K562 (cell line): ENCODE results near the gene KIF23. TPM values are rescaled to one million over a fixed set of nuclear protein-coding genes. Genes with fewer than 3 reads are reported as not detected.

Experiments
- CBFB ChIP-seq: sonication (generic); formaldehyde crosslinking; IDR thresholded peaks from 2 replicates; pipeline ENCODE4 v1.4.0; 2020; ENCODE audit warnings: mild to moderate bottlenecking, missing genetic modification reagents
- ELF2 ChIP-seq: fragments of 250-450 bp; sonication (Bioruptor Pico); IDR thresholded peaks from 2 replicates; pipeline ENCODE4 v1.5.0; 2021; ENCODE audit warnings: mild to moderate bottlenecking
- EWSR1 ChIP-seq: fragments of 450-650 bp; IDR thresholded peaks from 2 replicates; pipeline ENCODE4 v1.6.1; 2018; ENCODE audit warnings: borderline replicate concordance, mild to moderate bottlenecking, low read depth, moderate library complexity; ENCODE audit not compliant: partially characterized antibody
- GABPB1 ChIP-seq: sonication (generic); formaldehyde crosslinking; IDR thresholded peaks from 2 replicates; pipeline ENCODE4 v1.8.0; 2022; ENCODE audit warnings: mild to moderate bottlenecking, missing genetic modification reagents
- HMGN3 ChIP-seq: IDR thresholded peaks from 2 replicates; pipeline ENCODE4 v1.6.1; 2011; ENCODE audit warnings: borderline replicate concordance, low read depth, mild to moderate bottlenecking, mixed read lengths, low read length; ENCODE audit not compliant: insufficient read length; ENCODE audit errors: extremely low read depth
- KLF16 ChIP-seq: IDR thresholded peaks from 2 replicates; pipeline ENCODE4 v1.6.1; 2016; ENCODE audit warnings: antibody characterized with exemption
- LCOR ChIP-seq: sonication (generic); formaldehyde crosslinking; IDR thresholded peaks from 2 replicates; pipeline ENCODE4 v1.8.0; 2022; ENCODE audit warnings: mild to moderate bottlenecking, missing genetic modification reagents
- MCM2 ChIP-seq: fragments of 450-650 bp; IDR thresholded peaks from 2 replicates; pipeline ENCODE4 v1.6.1; 2017; ENCODE audit warnings: low read depth, mild to moderate bottlenecking
- MTA3 ChIP-seq: fragments of 450-650 bp; formaldehyde crosslinking; IDR thresholded peaks from 2 replicates; pipeline ENCODE4 v1.6.1; 2017; ENCODE audit warnings: mild to moderate bottlenecking, borderline replicate concordance
- NCOR1 ChIP-seq: fragments of 450-650 bp; IDR thresholded peaks from 2 replicates; pipeline ENCODE4 v1.6.1; 2016; ENCODE audit warnings: mild to moderate bottlenecking, moderate library complexity
- RBM39 ChIP-seq: fragments of 200-400 bp; formaldehyde crosslinking; optimal IDR thresholded peaks from 2 replicates; pipeline ENCODE3; 2018; ENCODE audit warnings: low read depth, low read length
- SIN3A ChIP-seq, 2 experiments: fragments of 150-350 bp in 1 of 2; IDR thresholded peaks; 2 replicates each; pipeline ENCODE4 v1.6.1; 2011 to 2016; ENCODE audit warnings: borderline replicate concordance in 2 of 2, low read depth in 2 of 2, low read length in 2 of 2, mild to moderate bottlenecking in 2 of 2, moderate library complexity in 2 of 2; ENCODE audit not compliant: control insufficient read depth in 1 of 2
- SMARCC2 ChIP-seq: fragments of 450-650 bp; IDR thresholded peaks from 2 replicates; pipeline ENCODE4 v1.6.1; 2017; ENCODE audit warnings: antibody characterized with exemption, moderate library complexity, mild to moderate bottlenecking, low read depth
- SRSF3 ChIP-seq: fragments of 200-400 bp; formaldehyde crosslinking; IDR thresholded peaks from 2 replicates; pipeline ENCODE4 v1.6.1; 2016; ENCODE audit warnings: mild to moderate bottlenecking, low read length, moderate library complexity; ENCODE audit not compliant: insufficient read depth
- TAF9B ChIP-seq: fragments of 450-650 bp; IDR thresholded peaks from 2 replicates; pipeline ENCODE4 v1.6.1; 2018; ENCODE audit warnings: mild to moderate bottlenecking; ENCODE audit not compliant: partially characterized antibody
- ZBTB8A ChIP-seq: fragments of 450-650 bp; IDR thresholded peaks from 2 replicates; pipeline ENCODE4 v1.6.1; 2018; ENCODE audit warnings: mild to moderate bottlenecking, moderate library complexity; ENCODE audit not compliant: partially characterized antibody
- ZNF184 ChIP-seq: sonication (generic); formaldehyde crosslinking; IDR thresholded peaks from 2 replicates; pipeline ENCODE4 v1.5.0; 2020; ENCODE audit warnings: missing genetic modification reagents
- ZNF197 ChIP-seq: fragments of 200-800 bp; sonication (Bioruptor generic); IDR thresholded peaks from 2 replicates; pipeline ENCODE4 v1.6.1; 2016; ENCODE audit warnings: low read depth, missing genetic modification characterization, missing compliant biosample characterization
- ZNF217 ChIP-seq: sonication (generic); formaldehyde crosslinking; IDR thresholded peaks from 2 replicates; pipeline ENCODE4 v1.8.0; 2022; ENCODE audit warnings: mild to moderate bottlenecking, missing genetic modification reagents
- ZNF282 ChIP-seq: sonication (generic); formaldehyde crosslinking; IDR thresholded peaks from 2 replicates; pipeline ENCODE4 v1.8.1; 2023; ENCODE audit warnings: missing genetic modification reagents
- ZNF561 ChIP-seq: fragments of 450-650 bp; formaldehyde crosslinking; conservative IDR thresholded peaks from 2 replicates; pipeline ENCODE4 v1.4.0; 2020; ENCODE audit warnings: mild to moderate bottlenecking, moderate library complexity
- ZNF696 ChIP-seq: fragments of 250-450 bp; sonication (Bioruptor Pico); conservative IDR thresholded peaks from 2 replicates; pipeline ENCODE4 v1.4.0; 2020; ENCODE audit warnings: mild to moderate bottlenecking, moderate library complexity
- polyA plus RNA-seq, 8 experiments: library from polyadenylated mRNA; depleted of rRNA in 4 of 8; stranded (reverse) in 5 of 8; unstranded in 3 of 8; fragments of >200 nt; fragmentation: Nextera tagmentation in 2 of 8; fragmentation: Illumina TruSeq in 1 of 8; extraction: Ambion mirVana in 2 of 8; extraction: Trizol in 1 of 8; gene quantifications; 2 replicates each; pipeline versions ENCODE4 v1.2.1 to v1.2.3, GENCODE V29; 2011 to 2014; ENCODE audit warnings: inconsistent platforms in 1 of 8, missing spikeins in 1 of 8
- total RNA-seq, 7 experiments: library from RNA; depleted of rRNA in 6 of 7; stranded (reverse); fragments of >200 nt in 6 of 7; fragmentation: Illumina TruSeq in 2 of 7; extraction: Trizol in 2 of 7; gene quantifications; 2 replicates each; pipeline versions ENCODE4 v1.2.1 to v1.2.3, GENCODE V29; 2011 to 2021; ENCODE audit warnings: low replicate concordance in 1 of 7
- TF ChIP-seq, protein P1 (sequence below): sonication (generic); formaldehyde crosslinking; IDR thresholded peaks from 2 replicates; pipeline ENCODE4 v1.9.0; 2022; ENCODE audit warnings: mild to moderate bottlenecking, missing genetic modification reagents
- TF ChIP-seq, protein P2 (sequence below): fragments of 450-650 bp; formaldehyde crosslinking; IDR thresholded peaks from 2 replicates; pipeline ENCODE4 v1.4.0; 2022; ENCODE audit warnings: missing genetic modification characterization
- TF ChIP-seq, protein P3 (sequence below): fragments of 250-450 bp; sonication (Bioruptor Pico); IDR thresholded peaks from 2 replicates; pipeline ENCODE4 v1.8.0; 2021; ENCODE audit warnings: moderate library complexity, mild to moderate bottlenecking, inconsistent platforms
- TF ChIP-seq, protein P4 (sequence below), 2 experiments: IDR thresholded peaks; 2 replicates each; pipeline ENCODE4 v1.6.1; 2011; ENCODE audit warnings: borderline replicate concordance in 1 of 2, control low read depth in 1 of 2, low read depth in 1 of 2, low read length in 1 of 2, mild to moderate bottlenecking in 1 of 2, mixed read lengths in 1 of 2, moderate library complexity in 1 of 2; ENCODE audit not compliant: insufficient read depth in 1 of 2, insufficient read length in 1 of 2, poor library complexity in 1 of 2, severe bottlenecking in 1 of 2; ENCODE audit errors: extremely low read depth in 1 of 2

Gene KIF23
- total and polyA plus RNA-seq, 9 of the 15 experiments (the other 6 are each of a cell fraction or from before 2014, with no cell fraction given) = 29.4 to 58.2 (median 41.9) TPM

DNA sequence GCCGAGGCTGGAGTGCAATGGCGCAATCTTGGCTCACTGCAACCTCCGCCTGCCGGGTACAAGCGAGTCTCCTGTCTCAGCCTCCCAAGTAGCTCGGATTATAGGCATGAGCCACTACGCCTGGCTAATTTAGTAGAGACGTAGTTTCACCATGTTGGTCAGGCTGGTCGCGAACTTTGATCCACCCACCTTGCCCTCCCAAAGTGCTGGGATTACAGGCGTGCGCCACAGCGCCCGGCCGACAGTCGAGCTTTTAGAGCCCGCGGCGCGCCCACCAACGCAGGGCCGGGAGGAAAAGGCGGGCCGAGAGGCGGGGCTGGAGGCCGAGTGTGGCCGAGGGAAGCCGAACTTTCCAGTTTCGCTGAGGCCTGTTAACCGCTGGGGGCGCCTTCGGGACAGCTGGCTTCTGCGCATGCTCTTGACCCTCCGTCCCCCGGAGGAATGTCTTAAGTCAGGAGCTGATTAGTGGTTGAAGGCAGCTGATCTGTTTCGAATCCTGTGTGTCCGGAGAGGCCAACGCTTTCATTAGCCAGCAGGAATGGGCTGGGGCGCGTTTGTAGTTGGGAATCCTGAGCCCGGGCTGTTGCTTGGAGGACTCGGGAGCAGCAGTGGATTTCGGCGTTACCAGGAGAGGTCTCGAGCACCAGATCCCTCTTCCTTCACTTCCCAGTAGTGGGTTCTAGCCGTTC, 48.5 kb downstream of the KIF23 start (continued):
- TF ChIP-seq TAF9B (peak; percentile 68), ZNF184 (no peak), SRSF3 (no peak), NCOR1 (no peak), ZNF197 (no peak), LCOR (CRISPR knock-in tag) (no peak), HMGN3 (peak; percentile 41), GABPB1 (CRISPR knock-in tag) (peak; percentile 47; the same call in 1 of the 2 replicates), ZNF696 (no peak), MTA3 (0 out of 2 replicates have a peak, but pooled peaks have one; percentile 62), KLF16 (no peak), ZNF282 (CRISPR knock-in tag) (no peak), ZNF217 (CRISPR knock-in tag) (no peak), MCM2 (no peak), EWSR1 (no peak), SMARCC2 (no peak; the same call in 1 of the 2 replicates), ELF2 (CRISPR knock-in tag) (no peak), SIN3A (IDR thresholded peaks at IDR 0.05; ENCODE audit: borderline replicate concordance in 2 of 2, control insufficient read depth in 1 of 2, low read depth in 2 of 2, low read length in 2 of 2) (peak; percentile 31 to 59; a peak in 2 of 4 replicates), ZBTB8A (no peak), ZNF561 (CRISPR knock-in tag) (no peak), RBM39 (no peak), CBFB (CRISPR knock-in tag) (no peak)
- TF ChIP-seq, protein P1, sequence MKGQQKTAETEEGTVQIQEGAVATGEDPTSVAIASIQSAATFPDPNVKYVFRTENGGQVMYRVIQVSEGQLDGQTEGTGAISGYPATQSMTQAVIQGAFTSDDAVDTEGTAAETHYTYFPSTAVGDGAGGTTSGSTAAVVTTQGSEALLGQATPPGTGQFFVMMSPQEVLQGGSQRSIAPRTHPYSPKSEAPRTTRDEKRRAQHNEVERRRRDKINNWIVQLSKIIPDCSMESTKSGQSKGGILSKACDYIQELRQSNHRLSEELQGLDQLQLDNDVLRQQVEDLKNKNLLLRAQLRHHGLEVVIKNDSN (CRISPR knock-in tag) = peak; percentile 68
- TF ChIP-seq, protein P2, sequence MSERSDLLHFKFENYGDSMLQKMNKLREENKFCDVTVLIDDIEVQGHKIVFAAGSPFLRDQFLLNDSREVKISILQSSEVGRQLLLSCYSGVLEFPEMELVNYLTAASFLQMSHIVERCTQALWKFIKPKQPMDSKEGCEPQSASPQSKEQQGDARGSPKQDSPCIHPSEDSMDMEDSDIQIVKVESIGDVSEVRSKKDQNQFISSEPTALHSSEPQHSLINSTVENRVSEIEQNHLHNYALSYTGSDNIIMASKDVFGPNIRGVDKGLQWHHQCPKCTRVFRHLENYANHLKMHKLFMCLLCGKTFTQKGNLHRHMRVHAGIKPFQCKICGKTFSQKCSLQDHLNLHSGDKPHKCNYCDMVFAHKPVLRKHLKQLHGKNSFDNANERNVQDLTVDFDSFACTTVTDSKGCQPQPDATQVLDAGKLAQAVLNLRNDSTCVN (CRISPR knock-in tag) = no peak; the same call in 1 of the 2 replicates
- TF ChIP-seq, protein P3, sequence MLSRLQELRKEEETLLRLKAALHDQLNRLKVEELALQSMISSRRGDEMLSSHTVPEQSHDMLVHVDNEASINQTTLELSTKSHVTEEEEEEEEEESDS (CRISPR knock-in tag) = no peak
- TF ChIP-seq, protein P4, sequence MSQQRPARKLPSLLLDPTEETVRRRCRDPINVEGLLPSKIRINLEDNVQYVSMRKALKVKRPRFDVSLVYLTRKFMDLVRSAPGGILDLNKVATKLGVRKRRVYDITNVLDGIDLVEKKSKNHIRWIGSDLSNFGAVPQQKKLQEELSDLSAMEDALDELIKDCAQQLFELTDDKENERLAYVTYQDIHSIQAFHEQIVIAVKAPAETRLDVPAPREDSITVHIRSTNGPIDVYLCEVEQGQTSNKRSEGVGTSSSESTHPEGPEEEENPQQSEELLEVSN (IDR thresholded peaks at IDR 0.05; ENCODE audit: borderline replicate concordance in 1 of 2, extremely low read depth in 1 of 2, insufficient read depth in 1 of 2, insufficient read length in 1 of 2, low read depth in 1 of 2, low read length in 1 of 2, poor library complexity in 1 of 2, severe bottlenecking in 1 of 2) = peak; percentile 38 to 63
